ENCODE data around the gene MACROD2. TPM values are rescaled to one million over a fixed set of nuclear protein-coding genes. Genes with fewer than 3 reads are reported as not detected.

The MACROD2 gene
- total RNA-seq, 1 donor: 1.3 TPM

DNA sequence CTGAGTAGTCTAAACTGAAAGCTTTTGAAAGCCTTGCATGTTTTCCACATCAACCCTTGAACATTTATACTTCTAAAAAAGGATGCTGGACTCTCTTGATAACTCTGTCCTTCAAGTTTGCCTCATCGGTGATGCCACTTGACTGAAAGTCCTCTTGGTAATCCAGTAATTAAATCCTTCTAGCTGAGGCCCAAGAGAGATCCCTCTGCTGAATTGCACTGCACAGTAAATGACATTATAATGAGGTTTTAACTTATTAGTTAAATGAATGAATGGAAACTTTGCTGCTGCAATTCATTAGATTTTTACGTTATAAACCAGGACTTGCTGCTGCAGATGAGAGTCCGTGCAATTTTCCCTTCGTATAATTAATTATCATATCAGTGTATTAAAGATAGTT lies 706.0 kb downstream of the MACROD2 start:
- TF ChIP-seq, protein P1, sequence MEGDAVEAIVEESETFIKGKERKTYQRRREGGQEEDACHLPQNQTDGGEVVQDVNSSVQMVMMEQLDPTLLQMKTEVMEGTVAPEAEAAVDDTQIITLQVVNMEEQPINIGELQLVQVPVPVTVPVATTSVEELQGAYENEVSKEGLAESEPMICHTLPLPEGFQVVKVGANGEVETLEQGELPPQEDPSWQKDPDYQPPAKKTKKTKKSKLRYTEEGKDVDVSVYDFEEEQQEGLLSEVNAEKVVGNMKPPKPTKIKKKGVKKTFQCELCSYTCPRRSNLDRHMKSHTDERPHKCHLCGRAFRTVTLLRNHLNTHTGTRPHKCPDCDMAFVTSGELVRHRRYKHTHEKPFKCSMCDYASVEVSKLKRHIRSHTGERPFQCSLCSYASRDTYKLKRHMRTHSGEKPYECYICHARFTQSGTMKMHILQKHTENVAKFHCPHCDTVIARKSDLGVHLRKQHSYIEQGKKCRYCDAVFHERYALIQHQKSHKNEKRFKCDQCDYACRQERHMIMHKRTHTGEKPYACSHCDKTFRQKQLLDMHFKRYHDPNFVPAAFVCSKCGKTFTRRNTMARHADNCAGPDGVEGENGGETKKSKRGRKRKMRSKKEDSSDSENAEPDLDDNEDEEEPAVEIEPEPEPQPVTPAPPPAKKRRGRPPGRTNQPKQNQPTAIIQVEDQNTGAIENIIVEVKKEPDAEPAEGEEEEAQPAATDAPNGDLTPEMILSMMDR (IDR thresholded peaks at IDR 0.05; ENCODE audit: insufficient read depth, low read length): no peak
- no peak for DNase-seq (ENCODE audit: low read depth)
- no peak overlapping the region for H3K4me3 ChIP-seq (ENCODE audit: low read depth, low read length)

DNA sequence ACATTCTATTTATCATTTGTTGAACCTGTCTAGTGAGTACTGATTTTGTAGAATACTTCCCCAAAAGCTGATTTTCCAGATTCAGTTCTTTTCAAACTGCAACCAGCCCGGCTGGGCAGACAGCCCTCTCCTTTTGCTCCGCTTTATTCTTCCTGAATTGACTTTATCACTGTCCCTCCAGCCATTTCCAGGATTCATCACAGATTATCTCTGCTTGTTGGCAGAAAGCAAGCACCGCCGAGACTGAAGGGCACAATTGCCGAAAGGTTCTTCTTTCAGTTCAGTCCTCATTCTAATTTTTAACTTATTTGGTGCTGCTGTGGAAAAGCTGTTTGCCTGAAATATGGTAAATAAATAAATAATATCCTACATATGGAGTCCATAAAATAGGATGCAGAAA lies 711.2 kb downstream of the MACROD2 start:
- TF ChIP-seq, protein P1 (IDR thresholded peaks at IDR 0.05; ENCODE audit: insufficient read depth, low read length): no peak
- DNase-seq (ENCODE audit: low read depth): no peak
- no peak overlapping the region for H3K4me3 ChIP-seq (ENCODE audit: low read depth, low read length)

DNA sequence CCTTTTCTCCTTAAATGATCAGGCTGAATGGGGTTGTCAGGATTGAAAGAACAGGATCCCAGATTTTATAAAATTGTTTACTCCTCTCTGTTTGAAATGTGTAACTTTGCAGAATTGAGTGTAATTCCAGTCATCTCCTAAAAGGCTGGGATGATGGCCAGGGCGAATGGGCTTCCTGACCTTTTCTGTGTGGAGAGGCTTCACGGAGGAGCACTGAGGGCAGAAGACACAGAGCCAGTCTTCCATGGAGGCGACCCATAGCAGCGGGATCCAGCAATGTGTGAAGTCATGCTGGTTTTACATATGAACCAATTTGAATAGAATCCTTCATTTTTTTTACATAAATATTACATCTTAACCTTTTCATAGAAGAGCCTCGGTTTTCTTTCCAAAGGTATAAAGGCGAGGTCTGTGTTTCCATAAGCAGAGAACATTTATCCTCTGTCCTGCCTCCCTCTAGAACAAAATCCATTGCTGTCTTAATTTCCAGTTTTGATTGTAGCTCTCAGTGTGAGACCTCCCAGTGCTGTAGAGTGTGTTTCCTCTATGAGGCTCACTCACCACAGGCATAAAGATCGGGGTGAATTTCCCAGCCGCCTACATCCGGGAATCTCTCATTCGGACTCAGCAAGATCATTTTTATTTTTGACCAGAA lies 711.8 kb downstream of the MACROD2 start:
- no peak for DNase-seq (ENCODE audit: low read depth)
- TF ChIP-seq, protein P1 (IDR thresholded peaks at IDR 0.05; ENCODE audit: insufficient read depth, low read length): no peak
- H3K4me3 ChIP-seq (ENCODE audit: low read depth, low read length): no peak overlapping the region

DNA sequence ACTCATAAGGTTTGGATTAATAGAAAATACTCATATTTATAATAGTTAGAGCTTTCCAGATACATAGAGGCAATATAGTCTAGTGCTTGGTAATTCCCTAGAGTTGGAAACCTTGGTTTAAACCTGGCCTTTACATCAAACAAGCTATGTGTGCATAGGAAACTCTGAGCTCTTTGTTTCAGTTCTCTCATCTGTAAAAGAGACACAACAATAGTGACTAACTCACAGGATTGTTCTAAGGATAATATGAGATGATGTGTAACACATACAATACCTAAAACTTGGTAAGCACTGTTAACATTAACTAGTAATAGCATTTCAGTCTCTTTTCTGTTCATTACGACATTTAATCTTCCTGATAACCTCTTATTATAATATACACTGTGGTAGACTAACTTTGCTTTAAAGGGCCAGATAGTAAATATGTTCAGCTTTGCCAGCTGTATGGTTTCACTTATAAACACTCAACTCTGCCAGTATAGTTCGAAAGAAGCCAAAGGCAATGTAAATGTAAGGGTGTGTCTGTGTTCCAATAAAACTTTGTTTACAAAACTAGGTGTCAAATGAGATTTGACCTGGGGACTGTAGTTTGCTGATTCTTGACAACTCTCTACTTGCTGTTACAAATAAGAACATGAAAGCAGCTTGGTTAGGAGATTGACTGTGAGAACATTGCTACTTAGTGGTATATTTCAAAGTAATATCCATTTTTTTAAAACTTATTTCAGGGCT lies 712.7 kb downstream of the MACROD2 start:
- no peak for DNase-seq (ENCODE audit: low read depth)
- no peak overlapping the region for H3K4me3 ChIP-seq (ENCODE audit: low read depth, low read length)
- TF ChIP-seq, protein P1 (IDR thresholded peaks at IDR 0.05; ENCODE audit: insufficient read depth, low read length): no peak

DNA sequence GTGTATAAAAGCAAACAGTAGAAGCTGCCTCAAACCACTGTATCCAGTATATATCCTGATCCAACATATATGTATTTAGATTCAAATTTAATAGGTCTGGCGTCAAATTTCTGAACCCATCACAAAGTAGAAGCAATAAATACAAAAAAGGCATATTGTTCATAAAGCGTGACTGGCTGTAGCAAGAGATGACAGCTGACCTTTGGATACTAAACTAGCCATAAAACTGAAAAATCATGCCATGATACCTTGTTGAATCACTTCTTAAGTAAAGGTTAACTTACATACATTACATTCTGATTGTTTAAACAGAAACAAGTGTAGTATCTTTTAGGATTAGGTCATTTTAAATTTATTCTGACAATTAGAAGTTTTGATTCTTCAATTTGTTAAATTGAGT lies 714.1 kb downstream of the MACROD2 start:
- TF ChIP-seq, protein P1 (IDR thresholded peaks at IDR 0.05; ENCODE audit: insufficient read depth, low read length): no peak
- H3K4me3 ChIP-seq (ENCODE audit: low read depth, low read length): no peak overlapping the region
- no peak for DNase-seq (ENCODE audit: low read depth)

DNA sequence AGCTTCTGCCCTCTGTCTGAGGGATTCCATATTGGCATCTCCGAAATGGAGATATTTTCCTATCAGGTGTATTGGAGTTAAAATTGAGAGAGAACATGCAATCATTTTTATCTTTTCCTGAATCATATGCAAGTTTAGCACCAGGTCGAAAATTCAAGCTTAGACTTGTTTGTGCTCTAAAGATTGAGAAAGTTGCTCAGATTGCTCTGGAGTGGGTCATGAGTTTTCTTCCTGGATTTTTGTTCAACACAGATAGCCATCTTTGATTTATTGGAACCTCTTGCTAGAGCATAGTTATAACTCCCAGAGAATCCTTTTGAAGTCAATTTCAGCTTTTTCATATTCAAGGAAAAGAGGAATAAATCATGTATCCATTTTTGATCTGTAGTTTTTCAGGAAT lies 715.6 kb downstream of the MACROD2 start:
- H3K4me3 ChIP-seq (ENCODE audit: low read depth, low read length): no peak overlapping the region
- TF ChIP-seq, protein P1 (IDR thresholded peaks at IDR 0.05; ENCODE audit: insufficient read depth, low read length): no peak
- no peak for DNase-seq (ENCODE audit: low read depth)
